Right atrium auricular region (tissue), 2 donors: Measurements from ENCODE around the gene MEAF6. TPM values are rescaled to one million over a fixed set of nuclear protein-coding genes. Genes with fewer than 3 reads are reported as not detected.

Experiments used
- DNase-seq: peaks from one replicate; pipeline ENCODE4 v3.0.0-alpha.2; 2019; ENCODE audit warnings: low spot score
- H3K27ac ChIP-seq, 2 donors: fragments of 200-600 bp; sonication (generic); 1 replicate in 1 of 2; 2 replicates in 1 of 2; pipeline ENCODE4 v1.5.1; 2016 to 2019
- H3K27me3 ChIP-seq, 2 donors: fragments of 200-600 bp; sonication (generic); one replicate each; pipeline versions ENCODE4 v1.5.1 to v1.6.0; 2017 to 2019
- H3K36me3 ChIP-seq: fragments of 200-600 bp; sonication (generic); one replicate; pipeline ENCODE4 v1.5.1; 2016
- H3K4me1 ChIP-seq, 2 donors: fragments of 200-600 bp; sonication (generic); one replicate each; pipeline versions ENCODE4 v1.5.1 to v1.6.0; 2017 to 2019
- H3K4me3 ChIP-seq, 2 donors: fragments of 200-600 bp; sonication (generic); 1 replicate in 1 of 2; 2 replicates in 1 of 2; pipeline ENCODE4 v1.5.1; 2017 to 2019; ENCODE audit warnings: mild to moderate bottlenecking in 1 of 2, moderate library complexity in 1 of 2
- H3K9me3 ChIP-seq, 2 donors: fragments of 200-600 bp; sonication (generic); one replicate each; pipeline ENCODE4 v1.5.1; 2019
- CTCF ChIP-seq, 2 donors: fragments of 200-600 bp; sonication (generic); IDR thresholded peaks; one replicate each; pipeline ENCODE4 v1.5.1; 2019; ENCODE audit warnings: antibody characterized with exemption in 2 of 2
- total RNA-seq, 2 donors: library from RNA; depleted of rRNA; stranded (reverse); fragments of >200 nt; gene quantifications; one replicate each; pipeline ENCODE4 v1.1.0, GENCODE V29; 2016

Gene MEAF6
- total RNA-seq, 2 donors from 2014 or later: 50.4 to 61.0 TPM

GRCh38 chr1:37456614-37457013, 58.0 kb downstream of the MEAF6 start:
- no peak for TF ChIP-seq CTCF (IDR thresholded peaks at IDR 0.05)
- Histone ChIP-seq H3K27me3 (no peaks in the 10 kb centered on the region), H3K4me1 (peaks cover 0 to 10% of the 10 kb centered on the region in 2 donors), H3K4me3 (no peak overlapping the region), H3K27ac (no peak overlapping the region), H3K9me3 (no peaks in the 10 kb centered on the region), H3K36me3 (no peaks in the 10 kb centered on the region)
- DNase-seq: no peak

GRCh38 chr1:37455516-37455915, 59.0 kb downstream of the MEAF6 start:
- Histone ChIP-seq H3K27me3 (no peaks in the 10 kb centered on the region), H3K27ac (peak overlapping the region; percentile 50), H3K4me3 (no peak overlapping the region), H3K36me3 (no peaks in the 10 kb centered on the region), H3K9me3 (no peaks in the 10 kb centered on the region), H3K4me1 (peaks cover 0 to 10% of the 10 kb centered on the region in 2 donors)
- no peak for TF ChIP-seq CTCF (IDR thresholded peaks at IDR 0.05)
- no peak for DNase-seq

GRCh38 chr1:37453647-37454046, 60.9 kb downstream of the MEAF6 start:
- H3K9me3 ChIP-seq: no peaks in the 10 kb centered on the region
- no peak for DNase-seq
- H3K27me3 ChIP-seq: no peaks in the 10 kb centered on the region
- TF ChIP-seq CTCF (IDR thresholded peaks at IDR 0.05): no peak
- no peak overlapping the region for H3K4me3 ChIP-seq
- no peak overlapping the region for H3K27ac ChIP-seq
- peaks cover 0 to 10% of the 10 kb centered on the region in 2 donors for H3K4me1 ChIP-seq
- H3K36me3 ChIP-seq: no peaks in the 10 kb centered on the region

GRCh38 chr1:37452416-37452815, 62.1 kb downstream of the MEAF6 start:
- Histone ChIP-seq H3K4me1 (peaks cover 0 to 10% of the 10 kb centered on the region in 2 donors), H3K9me3 (no peaks in the 10 kb centered on the region), H3K36me3 (no peaks in the 10 kb centered on the region), H3K27ac (no peak overlapping the region), H3K4me3 (no peak overlapping the region), H3K27me3 (no peaks in the 10 kb centered on the region)
- no peak for TF ChIP-seq CTCF (IDR thresholded peaks at IDR 0.05)
- no peak for DNase-seq

GRCh38 chr1:37449936-37450335, 64.6 kb downstream of the MEAF6 start:
- H3K9me3 ChIP-seq: no peaks in the 10 kb centered on the region
- no peaks in the 10 kb centered on the region for H3K27me3 ChIP-seq

More at GRCh38 chr1:37449936-37450335, 64.6 kb downstream of the MEAF6 start:
- DNase-seq: no peak
- H3K27ac ChIP-seq: no peak overlapping the region
- H3K4me3 ChIP-seq: no peak overlapping the region
- H3K36me3 ChIP-seq: no peaks in the 10 kb centered on the region
- H3K4me1 ChIP-seq: peaks cover 0 to 5% of the 10 kb centered on the region in 2 donors
- TF ChIP-seq CTCF (IDR thresholded peaks at IDR 0.05): no peak
